GM19193 (cell line): ENCODE results near the gene SPECC1L.

Source experiments
- POLR2A ChIP-seq: IDR thresholded peaks from 4 replicates; pipeline ENCODE4 v1.6.1; 2011; ENCODE audit not compliant: insufficient read depth, insufficient read length; ENCODE audit errors: extremely low read depth

Gene SPECC1L

DNA sequence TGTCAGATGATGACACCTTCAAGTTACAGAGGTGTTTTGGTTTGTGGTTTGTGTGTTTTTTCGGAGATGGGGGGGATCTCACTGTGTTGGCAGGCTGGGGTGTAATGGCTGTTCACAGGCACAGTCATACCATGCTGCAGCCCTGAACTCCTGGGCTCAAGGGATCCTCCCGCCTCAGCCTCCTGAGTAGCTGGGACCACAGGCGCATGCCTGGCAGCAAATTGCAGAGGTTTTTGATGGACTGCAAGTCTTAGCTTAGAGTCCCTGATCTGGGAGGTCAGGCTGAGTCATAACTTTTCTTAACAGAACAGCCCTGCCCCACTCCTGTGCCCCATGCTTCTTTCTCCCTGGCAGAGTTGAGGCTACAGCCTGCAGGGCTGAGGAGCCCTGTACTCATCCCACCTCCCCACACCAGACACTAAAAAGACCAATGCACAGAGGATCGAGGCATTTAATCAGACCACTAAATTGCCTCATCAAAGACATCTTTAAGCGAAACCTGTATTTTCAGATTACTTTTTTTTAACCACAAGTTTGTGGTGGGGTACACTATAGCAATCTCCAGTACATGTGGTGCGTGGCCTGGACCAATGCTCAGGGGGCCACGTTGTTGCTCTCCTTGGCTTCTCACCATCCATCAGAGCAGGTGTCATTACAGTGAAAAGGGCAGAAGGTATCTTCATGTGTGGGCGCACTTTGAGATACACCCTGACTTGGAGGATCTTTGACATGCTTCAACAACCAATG lies 139.7 kb downstream of the SPECC1L start:
- TF ChIP-seq POLR2A = no peak

DNA sequence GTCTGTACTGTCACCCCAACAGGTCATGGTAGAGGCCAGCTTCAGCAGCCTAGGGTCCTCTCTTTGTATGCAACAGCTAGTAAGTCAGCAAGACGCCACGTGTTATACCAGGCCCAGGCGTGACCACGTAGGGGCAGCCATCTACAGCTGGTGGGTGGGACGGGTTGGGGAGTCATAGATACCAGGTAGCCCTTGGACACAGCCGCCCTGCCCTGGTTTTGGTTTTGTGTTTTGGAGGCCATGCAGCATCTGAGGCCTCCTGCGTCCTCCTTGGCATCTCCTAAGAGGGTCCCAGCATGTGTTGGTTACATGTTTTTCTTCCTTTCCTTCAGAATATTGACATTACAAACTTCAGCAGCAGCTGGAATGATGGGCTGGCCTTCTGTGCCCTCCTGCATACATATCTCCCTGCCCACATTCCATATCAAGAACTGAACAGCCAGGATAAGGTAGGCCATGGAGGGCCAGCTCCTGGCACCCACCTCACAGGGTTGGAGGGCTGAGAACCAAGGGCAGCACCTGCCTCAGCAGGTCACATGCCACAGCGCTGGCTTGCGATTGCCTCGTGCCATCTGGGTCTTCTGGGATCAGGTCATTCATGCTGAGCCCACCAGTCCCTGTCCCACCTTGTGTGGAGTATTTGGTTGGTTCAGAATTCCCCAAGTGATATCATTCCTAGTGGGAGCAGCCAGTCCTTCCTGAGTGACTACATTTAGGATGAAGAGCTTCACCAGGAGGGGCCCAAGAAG lies 140.8 kb downstream of the SPECC1L start:
- TF ChIP-seq POLR2A = no peak

DNA sequence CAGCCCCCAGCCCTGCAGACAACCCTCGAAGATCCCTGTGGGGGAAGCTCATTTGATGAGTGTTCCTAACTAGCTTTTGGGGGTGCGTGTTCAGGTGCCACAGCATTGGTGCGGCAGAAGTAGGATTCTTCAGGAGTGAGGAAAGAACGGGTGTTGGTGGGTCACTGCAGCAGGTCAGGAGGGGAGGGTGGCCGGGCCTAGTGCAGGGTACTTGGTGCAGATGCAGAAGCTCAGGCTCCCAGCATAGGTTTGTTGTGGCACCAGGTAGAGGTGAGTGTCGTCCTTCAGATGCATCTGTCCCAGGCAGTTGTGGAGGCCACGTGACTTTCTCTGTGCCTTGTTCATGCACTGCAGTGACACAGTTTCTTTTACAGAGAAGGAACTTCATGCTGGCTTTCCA lies 141.6 kb downstream of the SPECC1L start:
- no peak for TF ChIP-seq POLR2A

DNA sequence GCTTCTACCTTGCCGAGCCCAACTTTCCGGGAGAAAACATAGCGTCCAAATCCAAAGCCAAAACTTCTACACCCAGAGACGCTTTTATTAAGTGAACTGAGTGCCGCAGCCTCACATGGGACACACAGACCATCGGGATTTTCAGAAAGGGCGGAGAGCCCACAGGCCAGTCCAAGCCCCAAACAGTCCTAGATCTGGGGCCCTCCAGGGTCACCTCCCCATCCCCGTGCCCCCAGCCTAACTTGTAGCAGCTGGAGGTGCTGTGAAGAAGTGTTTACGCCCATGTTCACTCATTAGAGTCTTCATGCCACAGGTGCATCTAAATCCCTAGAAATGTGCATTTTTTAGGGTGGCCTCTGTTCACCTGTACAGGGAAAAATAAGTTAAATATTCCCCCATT lies 142.6 kb downstream of the SPECC1L start:
- no peak for TF ChIP-seq POLR2A

DNA sequence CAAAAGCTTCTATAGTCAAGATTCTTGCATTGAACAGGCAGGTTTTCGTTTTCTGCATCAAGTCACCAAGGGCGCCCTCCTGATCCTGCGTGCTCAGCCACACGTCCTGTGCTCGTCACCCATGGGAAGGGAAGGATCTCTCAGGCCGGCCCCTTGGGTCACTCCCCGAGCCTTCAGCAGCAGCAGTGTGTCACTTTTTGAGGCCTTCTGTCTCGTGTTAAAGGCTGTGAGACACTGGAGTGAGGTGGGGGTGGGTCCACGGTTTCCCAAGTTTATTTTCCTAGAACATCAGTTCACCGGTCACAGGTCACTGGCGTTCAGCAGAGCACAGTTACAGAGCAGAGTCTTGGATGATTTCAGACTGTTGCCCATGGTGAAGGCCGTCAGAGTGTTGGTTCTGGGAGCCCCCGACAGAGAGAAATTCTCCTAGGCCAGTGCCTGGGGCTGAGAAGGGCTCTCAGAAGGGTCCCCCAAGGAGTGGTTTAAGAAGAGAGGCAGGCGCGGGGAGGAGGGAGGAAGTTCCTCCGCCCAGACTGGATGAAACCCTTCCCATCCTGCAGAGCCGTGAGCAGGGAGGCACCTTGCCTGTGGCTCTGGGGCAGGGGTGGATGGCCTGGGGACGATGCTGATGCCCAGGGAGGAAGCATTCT lies 143.2 kb downstream of the SPECC1L start:
- no peak for TF ChIP-seq POLR2A

DNA sequence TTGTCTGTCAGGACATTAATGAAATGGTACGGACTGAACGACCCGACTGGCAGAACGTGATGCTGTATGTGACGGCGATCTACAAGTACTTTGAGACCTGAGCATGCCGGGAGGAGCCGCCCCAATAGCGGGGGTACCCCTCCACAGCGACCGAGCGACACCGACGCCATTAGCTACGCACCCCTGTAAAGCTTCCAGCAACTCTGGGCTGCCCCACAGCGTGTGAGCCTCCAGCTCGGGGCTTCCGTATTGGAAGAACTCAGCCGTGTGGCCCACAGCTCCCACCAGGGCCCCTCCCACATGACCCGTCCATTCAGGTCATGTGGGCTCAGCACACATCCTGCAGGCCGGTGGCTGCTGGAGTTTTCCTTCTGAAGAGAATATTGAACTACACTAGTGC lies 143.9 kb downstream of the SPECC1L start:
- TF ChIP-seq POLR2A = no peak

DNA sequence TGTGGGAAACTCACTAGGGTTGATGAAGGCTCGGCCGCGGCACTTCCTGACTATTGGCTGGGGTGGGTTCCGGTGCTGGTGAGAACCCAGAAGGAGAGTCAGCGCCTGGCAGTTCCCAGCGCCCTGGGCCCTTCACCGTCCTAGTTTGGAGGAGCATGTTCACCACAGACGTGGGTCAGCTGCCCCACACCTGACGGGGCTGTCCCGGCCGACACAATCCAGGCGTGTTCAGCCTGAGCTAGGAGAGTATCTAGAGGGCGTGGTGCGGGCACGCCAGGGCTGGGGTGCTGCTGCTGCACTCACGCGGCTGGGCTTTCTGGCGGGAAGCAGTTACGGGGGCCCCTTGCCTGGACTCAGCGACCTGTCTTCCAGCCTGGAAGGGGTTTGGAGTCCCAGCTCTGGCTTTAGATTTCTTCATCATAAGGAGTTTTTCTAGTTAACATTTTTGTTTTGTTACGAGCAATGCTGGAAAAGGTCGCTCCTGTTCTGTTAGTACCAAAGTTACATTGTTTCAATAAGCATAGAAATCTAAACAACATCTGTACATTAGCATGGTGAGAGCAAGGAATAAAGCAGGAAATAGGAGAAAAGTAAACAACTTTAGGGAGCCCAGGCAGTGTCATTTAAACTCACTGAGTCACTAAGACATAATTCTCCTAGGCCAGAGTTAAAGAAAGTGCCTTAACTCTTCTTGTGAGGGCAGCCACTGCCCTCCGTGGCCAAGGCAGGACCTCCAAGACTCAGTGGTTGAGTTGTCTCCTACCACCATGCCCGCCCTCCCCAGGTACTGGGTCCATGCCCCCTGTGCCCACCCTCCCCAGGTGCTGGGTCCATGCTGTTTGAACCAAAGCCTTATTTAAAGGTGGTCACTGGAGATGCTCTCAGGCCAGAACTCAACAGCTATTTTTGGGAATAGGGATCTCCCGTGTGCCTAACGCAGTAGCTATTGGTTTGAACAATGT lies 144.6 kb downstream of the SPECC1L start:
- no peak for TF ChIP-seq POLR2A

DNA sequence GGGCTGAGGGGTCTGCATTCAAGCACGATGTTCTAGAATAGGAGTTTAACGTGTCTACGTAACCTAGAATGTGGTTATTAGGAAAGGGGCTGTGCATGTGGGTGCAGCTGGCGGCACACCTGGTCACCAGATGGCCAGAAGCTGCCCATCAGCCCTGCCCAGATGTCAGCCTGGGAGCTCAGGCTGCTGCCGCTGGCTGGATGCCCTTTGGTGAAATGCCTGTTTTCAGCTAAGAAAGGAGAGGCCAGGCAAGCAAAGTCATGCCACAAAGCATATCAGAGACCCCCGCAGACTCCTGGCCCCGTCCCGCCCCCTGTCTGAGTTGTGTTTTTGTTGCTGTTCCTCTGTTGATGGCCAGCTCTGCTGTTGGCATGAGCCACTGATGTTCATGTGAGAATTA lies 145.5 kb downstream of the SPECC1L start:
- no peak for TF ChIP-seq POLR2A

DNA sequence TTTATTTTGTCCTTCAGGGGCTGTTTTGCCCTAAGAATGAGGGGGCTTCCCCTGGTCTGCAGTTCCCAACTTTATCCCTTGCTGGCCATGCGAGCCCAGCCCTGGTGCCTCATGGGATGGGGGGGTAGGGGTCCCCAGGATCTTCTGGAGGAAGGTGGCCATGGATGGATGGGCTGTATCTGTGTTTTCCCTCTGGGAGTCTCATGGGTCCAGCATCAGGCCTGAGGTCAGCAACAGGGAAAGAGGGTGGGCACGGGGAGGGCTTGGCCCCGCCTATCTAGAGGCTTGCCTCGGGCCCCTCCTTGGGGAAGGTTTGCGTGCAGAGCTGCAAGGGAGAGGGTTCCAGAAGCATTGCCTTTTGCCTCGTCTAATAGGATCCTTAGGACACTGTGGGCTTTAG lies 146.0 kb downstream of the SPECC1L start:
- TF ChIP-seq POLR2A = no peak

DNA sequence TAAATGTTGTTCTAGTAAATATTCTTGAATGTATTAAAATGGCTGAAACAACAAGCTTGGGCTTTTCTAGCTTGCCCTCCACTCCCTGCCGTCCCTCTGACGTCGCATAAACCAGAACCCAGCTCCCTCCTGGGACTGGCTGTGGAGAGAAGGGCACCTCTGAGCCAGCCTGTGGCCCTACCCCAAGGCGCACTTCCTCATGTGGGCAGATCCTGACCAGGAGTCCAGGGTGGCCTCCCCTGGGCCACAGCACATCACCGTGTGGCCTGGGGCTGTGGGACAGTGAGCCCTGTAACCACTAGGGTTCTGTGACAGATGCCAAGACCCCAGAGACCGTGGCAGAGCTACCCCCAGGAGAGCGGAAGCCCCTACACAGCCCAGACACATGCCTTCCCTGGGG lies 146.6 kb downstream of the SPECC1L start:
- no peak for TF ChIP-seq POLR2A

DNA sequence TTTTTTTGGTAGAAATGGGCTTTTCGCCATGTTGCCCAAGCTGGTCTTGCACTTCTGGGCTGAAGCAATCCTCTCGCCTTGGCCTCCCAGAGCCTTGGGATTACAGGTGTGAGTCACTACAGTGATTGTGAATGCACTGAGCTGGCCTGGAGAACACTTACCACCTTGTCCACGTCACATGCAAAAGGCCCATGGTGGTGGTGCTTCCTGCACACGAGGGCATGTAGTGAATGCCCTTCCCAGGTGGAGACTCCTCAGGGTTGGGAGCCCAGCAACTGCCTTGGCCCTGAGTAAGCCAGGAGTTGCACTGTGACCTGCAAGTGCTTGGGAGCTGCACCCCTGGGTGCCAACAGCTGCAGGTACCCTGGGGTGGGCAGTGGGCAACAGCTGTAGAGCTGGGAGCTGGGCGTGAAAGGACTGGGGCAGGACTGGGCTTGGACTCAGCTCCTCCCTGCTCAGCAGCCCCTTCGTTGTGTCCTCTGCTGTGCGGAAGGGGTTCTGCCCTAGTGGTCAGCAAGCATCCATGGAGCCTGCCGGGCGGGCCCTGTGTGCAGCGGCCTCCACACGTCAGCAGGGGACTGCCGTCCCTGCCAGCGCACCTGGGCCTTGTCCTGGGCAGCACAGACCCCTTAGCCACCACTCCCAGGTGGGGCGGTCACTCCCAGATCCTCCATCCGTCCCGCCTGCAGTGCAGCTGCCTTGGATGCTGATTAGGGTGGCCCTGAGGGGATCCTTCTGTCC lies 147.4 kb downstream of the SPECC1L start:
- TF ChIP-seq POLR2A = no peak

DNA sequence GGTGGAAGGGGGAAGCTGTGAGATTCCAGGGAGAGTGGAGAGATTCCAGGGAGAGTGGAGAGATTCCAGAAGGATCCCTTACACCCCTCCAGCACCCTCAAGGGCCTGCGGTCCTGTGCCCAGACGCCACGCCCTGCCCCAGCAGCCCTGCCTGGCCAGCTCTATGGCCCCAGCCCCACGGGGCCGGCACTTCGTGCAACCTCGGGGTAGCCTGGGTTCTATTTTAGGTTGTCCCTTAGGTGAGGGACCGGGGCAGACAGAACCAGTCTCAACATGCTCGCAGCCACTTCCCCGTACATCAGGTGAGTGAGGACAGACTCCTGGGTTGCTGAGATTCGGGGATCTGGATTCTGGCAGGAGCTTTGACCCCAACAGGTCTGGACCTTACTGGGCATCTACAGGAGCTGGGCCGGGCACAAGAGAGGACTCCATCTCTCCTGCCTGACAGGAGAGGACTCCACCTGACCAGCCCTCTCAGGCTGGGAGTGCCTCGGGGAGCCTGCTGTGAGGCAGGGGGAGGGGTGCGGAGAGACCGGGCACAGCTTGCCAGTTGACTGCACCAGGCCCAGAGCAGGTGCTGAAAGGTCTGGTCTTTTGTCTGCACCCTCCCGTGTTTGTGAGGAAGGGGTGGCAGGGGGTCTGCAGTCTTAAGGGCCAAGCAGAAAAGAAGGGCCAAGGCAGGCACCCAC lies 148.3 kb downstream of the SPECC1L start:
- TF ChIP-seq POLR2A = no peak

DNA sequence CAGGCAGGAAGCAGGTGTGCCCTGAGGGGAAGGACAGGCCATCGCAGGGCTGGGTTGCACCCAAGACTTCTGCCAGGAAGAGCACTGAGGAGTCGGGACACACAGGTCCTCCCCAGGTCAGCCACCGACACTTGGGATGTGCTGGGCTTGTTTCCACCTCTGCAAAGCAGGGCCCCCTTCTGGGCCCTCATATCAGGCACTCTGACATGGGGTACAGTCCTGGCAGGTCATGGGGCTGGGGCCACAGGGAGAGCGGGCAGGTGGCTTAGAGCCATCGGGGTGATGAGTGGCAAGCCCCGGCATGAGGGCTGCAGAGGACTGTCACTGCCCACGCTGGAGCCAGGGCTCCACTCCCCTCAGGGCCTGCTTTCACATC lies 148.8 kb downstream of the SPECC1L start:
- no peak for TF ChIP-seq POLR2A
